GM10248 (cell line): ENCODE data around the gene TRERF1.

Experiments
- CTCF ChIA-PET: fragments of 300-600 bp; sonication (Branson Sonifier 250); formaldehyde crosslinking; extraction: SDS; loops from one replicate; lab custom pipeline; 2021; ENCODE audit warnings: antibody characterized with exemption; lab: Yijun Ruan, JAX
- POLR2A ChIA-PET: fragments of 350-650 bp; sonication (Branson Sonifier 250); formaldehyde crosslinking; extraction: SDS; loops from one replicate; lab custom pipeline; 2020; ENCODE audit warnings: antibody characterized with exemption; lab: Yijun Ruan, JAX
- DNase-seq: peaks from one replicate; pipeline ENCODE4 v3.0.0; 2012; ENCODE audit errors: extremely low spot score
- CTCF ChIP-seq: IDR thresholded peaks from 2 replicates; pipeline ENCODE4 v1.5.1; 2012; ENCODE audit warnings: mild to moderate bottlenecking, low read depth; ENCODE audit errors: extremely low read depth, missing control alignments, control extremely low read depth

Gene TRERF1

GRCh38 chr6:42443312-42444060, 8.2 kb downstream of the TRERF1 start:
- ChIA-PET CTCF (interaction anchor here (1.2 to 1.6 kb wide), 2 partner anchors 89 to 104 kb away, joined by 3 to 6 read pairs; no protein-coding TSS in a partner anchor), POLR2A (no interaction called here)
- no peak for DNase-seq
- TF ChIP-seq CTCF = no peak

GRCh38 chr6:42441697-42442081, 10.0 kb downstream of the TRERF1 start:
- CTCF ChIA-PET = interaction anchor here (1.5 to 1.6 kb wide), 2 partner anchors 106 kb away, joined by 6 to 8 read pairs; no protein-coding TSS in a partner anchor
- POLR2A ChIA-PET = no interaction called here
- DNase-seq = no peak
- TF ChIP-seq CTCF = no peak

GRCh38 chr6:42440778-42441696, 10.7 kb downstream of the TRERF1 start:
- POLR2A ChIA-PET = no interaction called here
- CTCF ChIA-PET = interaction anchor here (0.8 to 1.5 kb wide), 2 partner anchors 10 to 107 kb away, joined by 4 to 8 read pairs; no protein-coding TSS in a partner anchor
- DNase-seq = no peak
- no peak for TF ChIP-seq CTCF

- DNase-seq = no peak
- ChIA-PET CTCF (interaction anchor here (0.8 to 1.5 kb wide), 6 partner anchors 9 to 108 kb away, joined by 3 to 8 read pairs (median 4); no protein-coding TSS in a partner anchor), POLR2A (no interaction called here)
- no peak for TF ChIP-seq CTCF
Observed at GRCh38 chr6:42440027-42440426, 11.7 kb downstream of the TRERF1 start.

GRCh38 chr6:42436825-42437224, 14.9 kb downstream of the TRERF1 start:
- POLR2A ChIA-PET = no interaction called here
- CTCF ChIA-PET = no interaction called here
- DNase-seq = no peak
- TF ChIP-seq CTCF = no peak

GRCh38 chr6:42434237-42434636, 17.5 kb downstream of the TRERF1 start:
- ChIA-PET CTCF (interaction anchor here (1.5 kb wide), 1 partner anchor 18 kb away, joined by 4 read pairs; no protein-coding TSS in a partner anchor), POLR2A (no interaction called here)
- no peak for TF ChIP-seq CTCF
- no peak for DNase-seq
